H54 (cell line): ENCODE results near the gene FYCO1.

Source experiments
- DNase-seq: peaks from one replicate; pipeline ENCODE4 v3.0.0; 2011; ENCODE audit warnings: low spot score, mixed read lengths; ENCODE audit not compliant: insufficient read length
- FAIRE-seq: peaks from 3 replicates; lab custom pipeline; 2011; peaks lifted over from hg19 to GRCh38; lab: Jason Lieb, UNC
- POLR2A ChIP-seq: IDR thresholded peaks from 2 replicates; pipeline ENCODE4 v1.6.1; 2011; ENCODE audit warnings: low read depth, mild to moderate bottlenecking, low read length

Gene FYCO1

GRCh38 chr3:45946307-45946706 lies 49.3 kb downstream of the FYCO1 start:
- no peak for DNase-seq
- FAIRE-seq, result no peak
- TF ChIP-seq POLR2A, result no peak

- TF ChIP-seq POLR2A, result no peak
- FAIRE-seq, result no peak
Observed at GRCh38 chr3:45944830-45945620, 50.6 kb downstream of the FYCO1 start.

GRCh38 chr3:45943207-45943846 lies 52.3 kb downstream of the FYCO1 start, which contains the start of gene CXCR6:
Gene CXCR6 (plus strand): TSS chr3:45943464. CDS start chr3:45946482, 3,018 bp downstream.
- TF ChIP-seq POLR2A, result no peak
- no peak for FAIRE-seq
- DNase-seq, result no peak

More at GRCh38 chr3:45944830-45945620, 50.6 kb downstream of the FYCO1 start:
- DNase-seq, result no peak

- TF ChIP-seq POLR2A, result no peak
- FAIRE-seq, result no peak
- no peak for DNase-seq
Observed at GRCh38 chr3:45942051-45942825, 53.4 kb downstream of the FYCO1 start.

- DNase-seq (no peak), FAIRE-seq (no peak)
- TF ChIP-seq POLR2A, result no peak
Observed at GRCh38 chr3:45940781-45941365, 54.8 kb downstream of the FYCO1 start.

- DNase-seq, result no peak
- no peak for TF ChIP-seq POLR2A
Observed at GRCh38 chr3:45940004-45940780, 55.4 kb downstream of the FYCO1 start.

GRCh38 chr3:45939341-45939771 lies 56.3 kb downstream of the FYCO1 start:
- TF ChIP-seq POLR2A, result no peak
- no peak for DNase-seq
- FAIRE-seq, result no peak

More at GRCh38 chr3:45940004-45940780, 55.4 kb downstream of the FYCO1 start:
- no peak for FAIRE-seq

- peak; percentile 83 for FAIRE-seq
- peak; percentile 57 for DNase-seq
- no peak for TF ChIP-seq POLR2A
Observed at GRCh38 chr3:45938864-45939263, 56.8 kb downstream of the FYCO1 start.

- TF ChIP-seq POLR2A, result no peak
- DNase-seq (no peak), FAIRE-seq (no peak)
Observed at GRCh38 chr3:45938043-45938435, 57.6 kb downstream of the FYCO1 start.

- FAIRE-seq (no peak), DNase-seq (no peak)
- TF ChIP-seq POLR2A, result no peak
Observed at GRCh38 chr3:45937206-45938042, 58.2 kb downstream of the FYCO1 start.

- FAIRE-seq, result no peak
- TF ChIP-seq POLR2A, result no peak
Observed at GRCh38 chr3:45936261-45936660, 59.4 kb downstream of the FYCO1 start.

GRCh38 chr3:45933591-45933990 lies 62.0 kb downstream of the FYCO1 start:
- DNase-seq (no peak), FAIRE-seq (no peak)
- no peak for TF ChIP-seq POLR2A

More at GRCh38 chr3:45936261-45936660, 59.4 kb downstream of the FYCO1 start:
- no peak for DNase-seq
